GM23338 (cell line): Measurements from ENCODE around the gene PMM1.
"Not testable (repeated sequence)": the region's sequence is repeated elsewhere in the genome, so short reads cannot be mapped to it uniquely, and the experiment has no call there.

Experiments used
- CREB1 ChIP-seq: fragments of 250-450 bp; sonication (Bioruptor Pico); IDR thresholded peaks from 2 replicates; pipeline ENCODE4 v1.5.0; 2020; ENCODE audit warnings: low read depth, mild to moderate bottlenecking, moderate library complexity
- ETS1 ChIP-seq: IDR thresholded peaks from 2 replicates; pipeline ENCODE4 v1.6.1; 2016; ENCODE audit warnings: antibody characterized with exemption
- EZH2 ChIP-seq: fragments of 200-600 bp; sonication (generic); IDR thresholded peaks from one replicate; pipeline ENCODE4 v1.8.0; 2017; ENCODE audit warnings: antibody characterized with exemption, mild to moderate bottlenecking, low read depth; ENCODE audit not compliant: unreplicated experiment
- EZH2phosphoT487 ChIP-seq: fragments of 200-600 bp; sonication (generic); IDR thresholded peaks from one replicate; pipeline ENCODE4 v1.8.1; 2018; ENCODE audit warnings: antibody characterized with exemption; ENCODE audit not compliant: unreplicated experiment
- JUNB ChIP-seq: IDR thresholded peaks from one replicate; pipeline ENCODE4 v1.6.1; 2016; ENCODE audit warnings: antibody characterized with exemption; ENCODE audit not compliant: unreplicated experiment
- NANOG ChIP-seq: IDR thresholded peaks from 2 replicates; pipeline ENCODE4 v1.6.1; 2016; ENCODE audit warnings: antibody characterized with exemption, borderline replicate concordance
- POLR2AphosphoS5 ChIP-seq: IDR thresholded peaks from 2 replicates; pipeline ENCODE4 v1.6.1; 2016; ENCODE audit warnings: antibody characterized with exemption, low read depth
- ZNF114 ChIP-seq: fragments of 250-450 bp; sonication (Bioruptor Pico); IDR thresholded peaks from 2 replicates; pipeline ENCODE4 v1.5.0; 2020; ENCODE audit warnings: mild to moderate bottlenecking, moderate library complexity
- ZNF331 ChIP-seq: fragments of 250-450 bp; sonication (Bioruptor Pico); IDR thresholded peaks from 2 replicates; pipeline ENCODE4 v1.5.0; 2020; ENCODE audit warnings: low read depth, mild to moderate bottlenecking, moderate library complexity
- ZNF462 ChIP-seq: fragments of 250-450 bp; sonication (Bioruptor Pico); IDR thresholded peaks from 2 replicates; pipeline ENCODE4 v1.5.0; 2020; ENCODE audit warnings: mild to moderate bottlenecking, moderate library complexity
- TF ChIP-seq, protein P1 (sequence below), 2 experiments: fragments of 200-600 bp in 1 of 2; sonication (generic) in 1 of 2; conservative IDR thresholded peaks; 2 replicates each; pipeline versions ENCODE4 v1.5.1 to v1.6.1; 2016 to 2017; ENCODE audit warnings: antibody characterized with exemption in 2 of 2, low read depth in 2 of 2, mild to moderate bottlenecking in 2 of 2, moderate library complexity in 1 of 2
- TF ChIP-seq, protein P2 (sequence below): IDR thresholded peaks from one replicate; pipeline ENCODE4 v1.6.1; 2018; ENCODE audit warnings: antibody characterized with exemption; ENCODE audit not compliant: unreplicated experiment

GRCh38 chr22:41637623-41638022 lies 48.0 kb upstream of the PMM1 start:
- TF ChIP-seq POLR2AphosphoS5; EZH2phosphoT487; EZH2; CREB1; JUNB; NANOG; ETS1; ZNF331 (CRISPR knock-in tag); ZNF114 (CRISPR knock-in tag); ZNF462: not testable (repeated sequence)
- TF ChIP-seq, protein P1, sequence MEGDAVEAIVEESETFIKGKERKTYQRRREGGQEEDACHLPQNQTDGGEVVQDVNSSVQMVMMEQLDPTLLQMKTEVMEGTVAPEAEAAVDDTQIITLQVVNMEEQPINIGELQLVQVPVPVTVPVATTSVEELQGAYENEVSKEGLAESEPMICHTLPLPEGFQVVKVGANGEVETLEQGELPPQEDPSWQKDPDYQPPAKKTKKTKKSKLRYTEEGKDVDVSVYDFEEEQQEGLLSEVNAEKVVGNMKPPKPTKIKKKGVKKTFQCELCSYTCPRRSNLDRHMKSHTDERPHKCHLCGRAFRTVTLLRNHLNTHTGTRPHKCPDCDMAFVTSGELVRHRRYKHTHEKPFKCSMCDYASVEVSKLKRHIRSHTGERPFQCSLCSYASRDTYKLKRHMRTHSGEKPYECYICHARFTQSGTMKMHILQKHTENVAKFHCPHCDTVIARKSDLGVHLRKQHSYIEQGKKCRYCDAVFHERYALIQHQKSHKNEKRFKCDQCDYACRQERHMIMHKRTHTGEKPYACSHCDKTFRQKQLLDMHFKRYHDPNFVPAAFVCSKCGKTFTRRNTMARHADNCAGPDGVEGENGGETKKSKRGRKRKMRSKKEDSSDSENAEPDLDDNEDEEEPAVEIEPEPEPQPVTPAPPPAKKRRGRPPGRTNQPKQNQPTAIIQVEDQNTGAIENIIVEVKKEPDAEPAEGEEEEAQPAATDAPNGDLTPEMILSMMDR (conservative IDR thresholded peaks at IDR 0.05; ENCODE audit: low read depth in 2 of 2): not testable (repeated sequence)
- TF ChIP-seq, protein P2, sequence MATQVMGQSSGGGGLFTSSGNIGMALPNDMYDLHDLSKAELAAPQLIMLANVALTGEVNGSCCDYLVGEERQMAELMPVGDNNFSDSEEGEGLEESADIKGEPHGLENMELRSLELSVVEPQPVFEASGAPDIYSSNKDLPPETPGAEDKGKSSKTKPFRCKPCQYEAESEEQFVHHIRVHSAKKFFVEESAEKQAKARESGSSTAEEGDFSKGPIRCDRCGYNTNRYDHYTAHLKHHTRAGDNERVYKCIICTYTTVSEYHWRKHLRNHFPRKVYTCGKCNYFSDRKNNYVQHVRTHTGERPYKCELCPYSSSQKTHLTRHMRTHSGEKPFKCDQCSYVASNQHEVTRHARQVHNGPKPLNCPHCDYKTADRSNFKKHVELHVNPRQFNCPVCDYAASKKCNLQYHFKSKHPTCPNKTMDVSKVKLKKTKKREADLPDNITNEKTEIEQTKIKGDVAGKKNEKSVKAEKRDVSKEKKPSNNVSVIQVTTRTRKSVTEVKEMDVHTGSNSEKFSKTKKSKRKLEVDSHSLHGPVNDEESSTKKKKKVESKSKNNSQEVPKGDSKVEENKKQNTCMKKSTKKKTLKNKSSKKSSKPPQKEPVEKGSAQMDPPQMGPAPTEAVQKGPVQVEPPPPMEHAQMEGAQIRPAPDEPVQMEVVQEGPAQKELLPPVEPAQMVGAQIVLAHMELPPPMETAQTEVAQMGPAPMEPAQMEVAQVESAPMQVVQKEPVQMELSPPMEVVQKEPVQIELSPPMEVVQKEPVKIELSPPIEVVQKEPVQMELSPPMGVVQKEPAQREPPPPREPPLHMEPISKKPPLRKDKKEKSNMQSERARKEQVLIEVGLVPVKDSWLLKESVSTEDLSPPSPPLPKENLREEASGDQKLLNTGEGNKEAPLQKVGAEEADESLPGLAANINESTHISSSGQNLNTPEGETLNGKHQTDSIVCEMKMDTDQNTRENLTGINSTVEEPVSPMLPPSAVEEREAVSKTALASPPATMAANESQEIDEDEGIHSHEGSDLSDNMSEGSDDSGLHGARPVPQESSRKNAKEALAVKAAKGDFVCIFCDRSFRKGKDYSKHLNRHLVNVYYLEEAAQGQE: not testable (repeated sequence)
